Measurements from ENCODE around the gene KCNK10. TPM values are rescaled to one million over a fixed set of nuclear protein-coding genes. Genes with fewer than 3 reads are reported as not detected.

Gene KCNK10
- total RNA-seq, 1 donor from 2014 or later, result 2.9 TPM

Other genes with a start within 250 kb of the KCNK10 start
- gene SPATA7, start 62.4 kb upstream of the KCNK10 start, total RNA-seq (ENCODE audit: insufficient read depth, low replicate concordance), result 27.7 TPM
- gene PTPN21, start 231.7 kb upstream of the KCNK10 start, total RNA-seq (ENCODE audit: insufficient read depth, low replicate concordance), result 15.4 TPM
- gene ZC3H14, start 239.8 kb upstream of the KCNK10 start, total RNA-seq (ENCODE audit: insufficient read depth, low replicate concordance), result 66.0 TPM

Data from umbilical cord (tissue), 1 donor.